ENCODE data around the gene MORN3. TPM values are rescaled to one million over a fixed set of nuclear protein-coding genes. Genes with fewer than 3 reads are reported as not detected.

Gene MORN3
- total and polyA plus RNA-seq, 2 of the 8 experiments (the other 6 are each of a cell fraction or from before 2014, with no cell fraction given): 0.39 to 0.93 TPM

DNA sequence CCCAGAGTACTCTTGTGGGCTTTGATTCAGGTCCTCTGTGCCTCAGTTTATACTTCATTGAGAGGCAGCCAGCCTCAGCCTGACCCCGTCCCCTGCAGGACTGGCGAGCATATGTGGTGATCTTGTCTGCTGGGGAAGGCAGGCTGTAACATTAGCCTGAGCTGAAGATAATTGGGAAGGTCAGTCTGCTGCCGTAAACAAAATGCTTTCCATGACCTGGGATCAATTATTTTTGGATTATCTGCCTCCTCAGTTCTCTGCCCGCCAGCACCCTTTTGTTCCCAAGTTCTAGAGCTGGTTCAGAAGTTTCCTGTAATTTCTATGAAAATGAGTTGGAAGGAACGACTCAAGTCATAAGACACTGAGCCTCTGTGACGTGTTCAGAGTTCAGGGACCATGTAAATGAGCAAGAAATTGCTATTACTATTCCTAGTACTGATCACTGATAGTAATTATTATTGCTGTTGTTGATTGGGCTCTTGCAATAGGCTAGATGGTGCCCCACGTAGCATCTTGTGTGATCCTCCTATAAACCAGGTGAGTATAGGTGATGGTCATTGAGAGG lies 38.6 kb downstream of the MORN3 start:
- FAIRE-seq (no peak), DNase-seq (ENCODE audit: low read depth in 1 of 2, low spot score in 2 of 2) (no peak)
- Histone ChIP-seq H3K79me1 (ENCODE audit: low read depth, low read length) (peaks cover 22% of the 10 kb centered on the region), H3K4me2 (ENCODE audit: insufficient read depth in 1 of 2, low read depth in 2 of 2, low read length in 2 of 2) (no peak overlapping the region), H4K20me1 (replicated peaks in 1 of 2; ENCODE audit: control insufficient read depth in 1 of 2, insufficient read depth in 2 of 2, low read length in 2 of 2) (peaks cover 13 to 19% of the 10 kb centered on the region in 2 experiments), H2BK12ac (ENCODE audit: low read depth, low read length) (peak overlapping the region; percentile 70; the same call in 1 of the 2 replicates), H3K27me3 (replicated peaks in 1 of 4; ENCODE audit: control insufficient read depth in 3 of 4, extremely low read depth in 1 of 4, insufficient read depth in 3 of 4, low read length in 3 of 4) (no peaks in the 10 kb centered on the region), H3K18ac (ENCODE audit: extremely low read depth, low read length) (no peak overlapping the region), H2BK20ac (ENCODE audit: low read length) (no peak overlapping the region), H3K27ac (ENCODE audit: low read depth, low read length) (no peak overlapping the region), H3K9ac (replicated peaks in 1 of 4; ENCODE audit: extremely low read depth in 1 of 4, low read depth in 3 of 4, low read length in 3 of 4) (no peak overlapping the region), H3K23me2 (ENCODE audit: low read depth, low read length) (peaks cover 10% of the 10 kb centered on the region; the same call in 1 of the 2 replicates), H2BK5ac (ENCODE audit: low read depth, low read length) (no peak overlapping the region), H3K4ac (replicated peaks; ENCODE audit: insufficient read length, low read depth, low read length) (no peak overlapping the region), H3K4me3 (ENCODE audit: extremely low read depth in 1 of 4, insufficient read depth in 2 of 4, low read depth in 3 of 4, low read length in 4 of 4) (no peak overlapping the region), H4K8ac (ENCODE audit: extremely low read depth, insufficient read depth, low read length) (no peak overlapping the region), H2BK120ac (replicated peaks; ENCODE audit: low read depth, low read length) (no peak overlapping the region), H3K9me3 (ENCODE audit: insufficient read depth in 2 of 2, low read depth in 1 of 2, low read length in 1 of 2) (peaks cover 0 to 3% of the 10 kb centered on the region in 2 experiments; a peak in 1 of 4 replicates), H3K36me3 (ENCODE audit: control insufficient read depth in 2 of 4, insufficient read depth in 4 of 4, low read length in 3 of 4) (no peaks in the 10 kb centered on the region; a peak in 1 of 8 replicates), H2AK5ac (ENCODE audit: low read depth, low read length) (no peak overlapping the region), H3K56ac (replicated peaks; ENCODE audit: insufficient read length, low read depth, low read length) (no peak overlapping the region), H2AFZ (ENCODE audit: low read length) (no peak overlapping the region), H4K5ac (ENCODE audit: insufficient read length, low read depth, low read length) (no peak overlapping the region), H2BK15ac (ENCODE audit: low read length) (no peak overlapping the region), H3K14ac (ENCODE audit: insufficient read length) (no peak overlapping the region), H3K79me2 (ENCODE audit: control insufficient read depth in 1 of 2, insufficient read depth in 2 of 2, low read length in 2 of 2) (peaks cover 6 to 75% of the 10 kb centered on the region in 2 experiments), H4K91ac (replicated peaks; ENCODE audit: insufficient read length, low read length) (peak overlapping the region; percentile 34), H3K23ac (ENCODE audit: insufficient read length) (no peak overlapping the region), H3K4me1 (replicated peaks in 1 of 4; ENCODE audit: control insufficient read depth in 3 of 4, insufficient read depth in 4 of 4, low read length in 3 of 4) (peaks cover 12 to 25% (median 17%) of the 10 kb centered on the region in 4 experiments)
- ChIA-PET CTCF (ENCODE audit: partially characterized antibody) (interaction anchor here (0.7 to 7.1 kb wide), 6 partner anchors 9 to 146 kb away, joined by 3 to 50 read pairs (median 6); partner anchors contain the start of gene MORN3), POLR2A (ENCODE audit: partially characterized antibody) (interaction anchor here (1.1 to 15.7 kb wide), 7 partner anchors 9 to 147 kb away, joined by 3 to 374 read pairs (median 4); partner anchors contain the start of gene KDM2B)
- no peak for TF ChIP-seq POLR2A (IDR thresholded peaks at IDR 0.05; ENCODE audit: control extremely low read depth in 1 of 2, low read depth in 2 of 2, low read length in 2 of 2)
- no peak for TF ChIP-seq SUZ12 (IDR thresholded peaks at IDR 0.05; ENCODE audit: low read length)
- no peak for TF ChIP-seq KDM5A (IDR thresholded peaks at IDR 0.05; ENCODE audit: low read length)
- TF ChIP-seq POU5F1 (IDR thresholded peaks at IDR 0.05; ENCODE audit: low read depth, low read length): no peak
- no peak for TF ChIP-seq CEBPB (IDR thresholded peaks at IDR 0.05; ENCODE audit: low read depth, low read length)
- TF ChIP-seq, protein P1, sequence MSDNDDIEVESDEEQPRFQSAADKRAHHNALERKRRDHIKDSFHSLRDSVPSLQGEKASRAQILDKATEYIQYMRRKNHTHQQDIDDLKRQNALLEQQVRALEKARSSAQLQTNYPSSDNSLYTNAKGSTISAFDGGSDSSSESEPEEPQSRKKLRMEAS (IDR thresholded peaks at IDR 0.05): no peak
- TF ChIP-seq SIN3A (conservative IDR thresholded peaks at IDR 0.05 in 1 of 2, IDR thresholded peaks at IDR 0.05 in 1 of 2; ENCODE audit: low read depth in 1 of 2, low read length in 2 of 2): no peak
- WGBS, 2 experiments (ENCODE audit: extremely low coverage in 1 of 2, insufficient coverage in 1 of 2, insufficient read length in 1 of 2, insufficient replicate concordance in 2 of 2, low coverage in 1 of 2, low lambda C conversion rate in 2 of 2, missing lambda C conversion rate in 1 of 2): 95% methylated on average over 7 of the region's 7 CpGs; no CpG with 5 or more reads in 1 of the 2 experiments

Data from H1 (cell line).